HEK293T (cell line): Measurements from ENCODE around the gene MAP1LC3A.

Source experiments
- ARNT ChIP-seq: fragments of 450-650 bp; IDR thresholded peaks from 2 replicates; pipeline ENCODE4 v1.6.1; 2017; ENCODE audit warnings: mild to moderate bottlenecking
- BHLHE40 ChIP-seq: fragments of 450-650 bp; IDR thresholded peaks from 2 replicates; pipeline ENCODE4 v1.6.1; 2016; ENCODE audit warnings: mild to moderate bottlenecking, moderate library complexity, borderline replicate concordance
- CTBP1 ChIP-seq: fragments of 450-650 bp; IDR thresholded peaks from 2 replicates; pipeline ENCODE4 v1.6.1; 2016; ENCODE audit warnings: borderline replicate concordance
- ELF4 ChIP-seq: fragments of 450-650 bp; IDR thresholded peaks from 2 replicates; pipeline ENCODE4 v1.6.1; 2017; ENCODE audit warnings: antibody characterized with exemption
- FOXM1 ChIP-seq: fragments of 450-650 bp; IDR thresholded peaks from 2 replicates; pipeline ENCODE4 v1.6.1; 2017; ENCODE audit warnings: mild to moderate bottlenecking, borderline replicate concordance
- L3MBTL2 ChIP-seq: fragments of 450-650 bp; conservative IDR thresholded peaks from 2 replicates; pipeline ENCODE4 v1.6.1; 2016; ENCODE audit warnings: mild to moderate bottlenecking
- LEF1 ChIP-seq: fragments of 450-650 bp; IDR thresholded peaks from 2 replicates; pipeline ENCODE4 v1.6.1; 2017; ENCODE audit warnings: mild to moderate bottlenecking, borderline replicate concordance
- NFRKB ChIP-seq: fragments of 450-650 bp; IDR thresholded peaks from 2 replicates; pipeline ENCODE4 v1.6.1; 2016; ENCODE audit warnings: mild to moderate bottlenecking, moderate library complexity
- PKNOX1 ChIP-seq: fragments of 450-650 bp; IDR thresholded peaks from 2 replicates; pipeline ENCODE4 v1.6.1; 2016
- SP1 ChIP-seq: fragments of 450-650 bp; IDR thresholded peaks from 2 replicates; pipeline ENCODE4 v1.6.1; 2017
- SUZ12 ChIP-seq: fragments of 450-650 bp; IDR thresholded peaks from 2 replicates; pipeline ENCODE4 v1.6.1; 2016; ENCODE audit warnings: mild to moderate bottlenecking
- TARDBP ChIP-seq: fragments of 450-650 bp; IDR thresholded peaks from 2 replicates; pipeline ENCODE4 v1.6.1; 2016
- ZNF384 ChIP-seq: fragments of 450-650 bp; IDR thresholded peaks from 2 replicates; pipeline ENCODE4 v1.6.1; 2016

DNA sequence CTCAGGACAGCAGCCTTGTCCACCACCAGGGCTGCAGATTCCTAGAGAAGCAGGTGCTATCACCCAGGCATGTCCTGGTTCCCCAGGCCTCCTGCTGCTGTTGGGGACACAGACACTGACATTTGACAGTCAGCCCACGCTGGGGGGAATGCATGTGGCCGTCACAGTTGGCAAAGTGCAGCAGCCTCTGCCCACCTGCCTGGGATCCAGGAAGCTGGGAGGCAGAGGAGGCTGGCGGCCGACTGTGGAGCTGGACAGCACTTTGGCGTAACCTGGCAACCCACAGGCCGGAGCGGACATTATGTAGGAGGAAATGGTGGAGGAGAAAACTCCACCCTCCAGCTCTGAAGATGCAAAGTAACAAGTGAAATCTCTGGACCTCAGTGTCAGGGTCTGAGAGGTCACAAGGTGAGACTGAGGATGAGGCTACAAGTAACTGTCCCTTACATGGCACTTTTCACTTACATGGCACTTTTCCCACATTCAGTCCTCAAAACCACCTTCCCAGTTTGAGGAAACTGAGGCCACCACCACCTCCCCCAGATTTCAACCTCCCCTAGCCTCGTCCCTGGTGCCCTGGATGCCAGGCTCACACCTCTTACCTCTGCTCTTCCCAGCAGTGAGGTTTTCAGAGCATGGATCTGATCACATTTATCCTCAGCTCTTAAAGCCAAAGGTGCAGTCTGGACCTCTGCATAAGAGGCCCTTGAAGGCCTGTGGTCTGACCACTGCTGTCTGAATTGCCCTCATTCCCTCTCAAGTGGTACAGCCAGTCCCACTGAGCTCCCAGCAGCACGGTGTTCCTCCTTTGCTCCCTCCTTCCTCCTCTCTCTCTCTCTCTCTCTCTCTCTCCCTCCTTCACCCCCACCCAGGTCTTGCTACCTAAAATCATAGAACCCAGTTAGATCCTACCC lies 8.7 kb downstream of the MAP1LC3A start:
- no peak for TF ChIP-seq SP1
- no peak for TF ChIP-seq PKNOX1
- no peak for TF ChIP-seq ZNF384
- TF ChIP-seq ARNT, result no peak
- no peak for TF ChIP-seq SUZ12
- TF ChIP-seq LEF1, result no peak
- TF ChIP-seq TARDBP, result no peak
- TF ChIP-seq NFRKB, result no peak
- no peak for TF ChIP-seq BHLHE40
- TF ChIP-seq ELF4, result no peak
- TF ChIP-seq FOXM1, result no peak
- TF ChIP-seq L3MBTL2, result no peak
- TF ChIP-seq CTBP1, result no peak
